Measurements from ENCODE around the gene KHSRP. TPM values are rescaled to one million over a fixed set of nuclear protein-coding genes. Genes with fewer than 3 reads are reported as not detected.

Gene KHSRP
- total RNA-seq, 2 donors from 2014 or later, result 210 to 433 TPM

- Histone ChIP-seq H3K4me3 (no peak overlapping the region), H3K9ac (ENCODE audit: low read depth in 2 of 2, low read length in 2 of 2) (no peak overlapping the region), H3K9me3 (no peaks in the 10 kb centered on the region), H3K36me3 (no peaks in the 10 kb centered on the region), H3K4me1 (peaks cover 7% of the 10 kb centered on the region), H3K27ac (no peak overlapping the region), H3K27me3 (no peaks in the 10 kb centered on the region)
- no peak for TF ChIP-seq CTCF (IDR thresholded peaks at IDR 0.05)
- intact Hi-C loops (cut with DNase I), result no loop called here
- DNase-seq, result no peak
Measured at GRCh38 chr19:6427131-6427530, 2.5 kb upstream of the KHSRP start.

GRCh38 chr19:6425732-6426620 is 1.4 kb upstream of the KHSRP start:
- no peak overlapping the region for H3K9ac ChIP-seq (ENCODE audit: low read depth in 2 of 2, low read length in 2 of 2)
- intact Hi-C loops (cut with DNase I), result no loop called here

GRCh38 chr19:6424939-6425731 is 524 bp upstream of the KHSRP start:
- TF ChIP-seq CTCF (IDR thresholded peaks at IDR 0.05), result no peak
- intact Hi-C loops (cut with DNase I), result no loop called here

More at GRCh38 chr19:6425732-6426620, 1.4 kb upstream of the KHSRP start:
- H3K36me3 ChIP-seq, result no peaks in the 10 kb centered on the region
- TF ChIP-seq CTCF (IDR thresholded peaks at IDR 0.05), result no peak
- DNase-seq, result no peak
- no peaks in the 10 kb centered on the region for H3K9me3 ChIP-seq
- peak overlapping the region; percentile 23 for H3K4me3 ChIP-seq
- H3K27ac ChIP-seq, result peak overlapping the region; percentile 78
- H3K27me3 ChIP-seq, result no peaks in the 10 kb centered on the region
- peaks cover 7% of the 10 kb centered on the region for H3K4me1 ChIP-seq

GRCh38 chr19:6423499-6424194 is 964 bp downstream of the KHSRP start:
- Histone ChIP-seq H3K36me3 (peaks cover 8% of the 10 kb centered on the region), H3K4me3 (peak overlapping the region; percentile 85), H3K27ac (peak overlapping the region; percentile 22), H3K4me1 (peaks cover 7% of the 10 kb centered on the region), H3K9me3 (no peaks in the 10 kb centered on the region), H3K27me3 (no peaks in the 10 kb centered on the region), H3K9ac (ENCODE audit: low read depth in 2 of 2, low read length in 2 of 2) (peak overlapping the region; percentile 84 to 85)
- no peak for TF ChIP-seq CTCF (IDR thresholded peaks at IDR 0.05)
- intact Hi-C loops (cut with DNase I), result no loop called here
- peak; percentile 55 for DNase-seq

More at GRCh38 chr19:6424939-6425731, 524 bp upstream of the KHSRP start:
- H3K4me1 ChIP-seq, result peaks cover 7% of the 10 kb centered on the region
- peaks cover 2% of the 10 kb centered on the region for H3K36me3 ChIP-seq
- peak overlapping the region in 1 of 2 donors; percentile 12 for H3K9ac ChIP-seq (ENCODE audit: low read depth in 2 of 2, low read length in 2 of 2)
- H3K4me3 ChIP-seq, result peak overlapping the region; percentile 23
- H3K9me3 ChIP-seq, result no peaks in the 10 kb centered on the region
- no peaks in the 10 kb centered on the region for H3K27me3 ChIP-seq
- peak overlapping the region; percentile 78 for H3K27ac ChIP-seq
- peak; percentile 99 for DNase-seq
